Naive B cell (primary cell): ENCODE measurements around the gene ZNF358. TPM values are rescaled to one million over a fixed set of nuclear protein-coding genes. Genes with fewer than 3 reads are reported as not detected.
A peak's percentile ranks its signal among the peaks of the same experiment; 100 is the strongest.

ENCODE experiments used
- ATAC-seq, 2 donors: fragments of 150-1000 bp; cut with Tn5 transposase; 2 replicates each; pipeline ENCODE4 v1.10.0; 2021; ENCODE audit warnings: low read depth in 2 of 2, mild to moderate bottlenecking in 2 of 2, moderate library complexity in 2 of 2
- DNase-seq: peaks from one replicate; pipeline ENCODE4 v3.0.0; 2022
- H3K27ac Mint-ChIP-seq, 6 donors: one replicate each; pipeline ENCODE4 v1.8.0; 2020 to 2022; ENCODE audit warnings: mild to moderate bottlenecking in 6 of 6, mixed read lengths in 6 of 6, moderate library complexity in 5 of 6, inconsistent platforms in 2 of 6
- H3K27me3 Mint-ChIP-seq, 3 donors: one replicate each; pipeline ENCODE4 v1.8.0; 2021 to 2022; ENCODE audit warnings: mixed read lengths in 3 of 3, mild to moderate bottlenecking in 1 of 3
- H3K36me3 Mint-ChIP-seq, 2 donors: one replicate each; pipeline ENCODE4 v1.8.0; 2020 to 2022; ENCODE audit warnings: mixed read lengths in 2 of 2, inconsistent platforms in 1 of 2, mild to moderate bottlenecking in 1 of 2
- H3K4me1 Mint-ChIP-seq, 3 donors: one replicate each; pipeline ENCODE4 v1.8.0; 2020 to 2022; ENCODE audit warnings: mixed read lengths in 3 of 3, inconsistent platforms in 1 of 3, mild to moderate bottlenecking in 1 of 3, moderate library complexity in 1 of 3
- H3K4me3 Mint-ChIP-seq, 8 donors: one replicate each; pipeline ENCODE4 v1.8.0; 2020 to 2022; ENCODE audit warnings: mild to moderate bottlenecking in 8 of 8, mixed read lengths in 8 of 8, moderate library complexity in 8 of 8, inconsistent platforms in 2 of 8
- H3K9me3 Mint-ChIP-seq, 7 donors: one replicate each; pipeline ENCODE4 v1.8.0; 2020 to 2022; ENCODE audit warnings: mixed read lengths in 7 of 7, mild to moderate bottlenecking in 5 of 7, inconsistent platforms in 2 of 7, moderate library complexity in 1 of 7
- polyA plus RNA-seq, 6 donors: library from polyadenylated mRNA; unstranded; fragments of 300-500 nt; fragmentation: Illumina TruSeq; gene quantifications; one replicate each; pipeline ENCODE4 v1.2.3, GENCODE V29; 2021; ENCODE audit warnings: low read depth in 6 of 6

Gene ZNF358
- polyA plus RNA-seq, 6 donors from 2014 or later: 0.94 to 3.5 (median 1.6) TPM

DNA sequence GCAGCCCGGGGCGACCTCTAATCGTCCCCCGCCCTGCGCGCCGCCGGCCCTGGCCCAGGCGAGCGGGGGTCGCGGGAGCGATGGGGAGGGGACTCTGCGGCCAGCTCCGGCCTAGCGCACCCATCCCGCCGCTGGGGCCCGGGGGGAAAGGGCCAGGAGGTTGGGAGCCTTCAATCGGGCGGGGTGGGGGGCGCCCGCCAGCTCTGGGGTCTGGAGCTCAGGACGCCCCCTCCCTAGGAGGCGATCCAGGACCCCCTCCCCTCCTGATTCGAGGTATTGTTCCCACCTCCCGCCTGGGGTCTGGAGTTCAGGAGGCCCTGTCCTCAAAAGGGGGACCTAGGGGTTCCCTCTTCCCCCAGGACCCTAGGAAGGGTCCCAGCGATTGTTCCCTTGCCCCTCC is 430 bp downstream of the ZNF358 start:
- Mint-ChIP-seq H3K36me3 (no peaks in the 10 kb centered on the region), H3K27me3 (peaks cover 0 to 4% (median 2%) of the 10 kb centered on the region in 3 donors), H3K4me1 (peaks cover 16 to 23% (median 21%) of the 10 kb centered on the region in 3 donors), H3K4me3 (peak overlapping the region; percentile 69 to 92 (median 82)), H3K9me3 (no peaks in the 10 kb centered on the region), H3K27ac (peak overlapping the region in 2 of 6 donors; percentile 28 to 47)
- DNase-seq (no peak), ATAC-seq (no peak)

DNA sequence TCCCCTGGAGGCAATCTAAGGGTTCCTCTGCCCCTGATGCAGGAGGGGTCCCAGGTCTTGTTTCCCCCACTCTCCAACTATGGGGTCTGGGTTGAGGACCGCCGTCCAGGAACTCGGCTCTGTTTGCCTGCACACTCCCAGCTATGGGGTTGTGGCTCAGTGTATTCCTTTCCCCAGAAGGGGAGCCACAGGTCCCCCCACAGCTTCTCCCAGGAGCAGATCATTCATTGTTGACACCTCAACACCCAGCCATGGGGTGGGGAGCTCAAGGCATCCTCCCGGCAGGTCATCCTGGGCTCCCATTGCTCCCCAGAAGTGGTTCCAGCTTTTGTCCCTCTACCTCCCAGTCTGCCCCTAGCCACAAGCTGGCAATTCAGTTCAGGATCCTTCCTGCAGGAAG is 975 bp downstream of the ZNF358 start:
- Mint-ChIP-seq H3K36me3 (no peaks in the 10 kb centered on the region), H3K27me3 (peaks cover 0 to 4% (median 0%) of the 10 kb centered on the region in 3 donors), H3K9me3 (no peaks in the 10 kb centered on the region), H3K4me1 (peaks cover 19 to 28% (median 25%) of the 10 kb centered on the region in 3 donors), H3K4me3 (peak overlapping the region; percentile 69 to 92 (median 82)), H3K27ac (peak overlapping the region in 3 of 6 donors; percentile 28 to 54 (median 37))
- DNase-seq (no peak), ATAC-seq (no peak)

DNA sequence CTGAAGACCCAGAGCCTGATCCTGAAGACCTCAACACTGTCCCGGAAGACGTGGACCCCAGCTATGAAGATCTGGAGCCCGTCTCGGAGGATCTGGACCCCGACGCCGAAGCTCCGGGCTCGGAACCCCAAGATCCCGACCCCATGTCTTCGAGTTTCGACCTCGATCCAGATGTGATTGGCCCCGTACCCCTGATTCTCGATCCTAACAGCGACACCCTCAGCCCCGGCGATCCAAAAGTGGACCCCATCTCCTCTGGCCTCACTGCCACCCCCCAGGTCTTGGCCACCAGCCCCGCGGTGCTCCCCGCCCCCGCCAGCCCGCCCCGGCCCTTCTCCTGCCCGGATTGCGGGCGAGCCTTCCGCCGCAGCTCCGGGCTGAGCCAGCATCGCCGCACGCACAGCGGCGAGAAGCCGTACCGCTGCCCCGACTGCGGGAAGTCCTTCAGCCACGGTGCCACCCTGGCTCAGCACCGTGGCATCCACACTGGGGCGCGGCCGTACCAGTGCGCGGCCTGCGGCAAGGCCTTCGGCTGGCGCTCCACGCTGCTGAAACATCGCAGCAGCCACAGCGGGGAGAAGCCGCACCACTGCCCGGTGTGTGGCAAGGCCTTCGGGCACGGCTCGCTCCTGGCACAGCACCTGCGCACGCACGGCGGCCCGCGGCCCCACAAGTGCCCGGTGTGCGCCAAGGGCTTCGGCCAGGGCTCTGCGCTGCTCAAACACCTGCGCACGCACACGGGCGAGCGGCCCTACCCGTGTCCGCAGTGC is 3.6 kb downstream of the ZNF358 start:
- Mint-ChIP-seq H3K4me1 (peaks cover 26 to 41% (median 39%) of the 10 kb centered on the region in 3 donors), H3K4me3 (peak overlapping the region in 2 of 8 donors; percentile 40 to 68), H3K27ac (no peak overlapping the region), H3K9me3 (no peaks in the 10 kb centered on the region), H3K27me3 (no peaks in the 10 kb centered on the region), H3K36me3 (no peaks in the 10 kb centered on the region)
- DNase-seq (no peak), ATAC-seq (no peak)

DNA sequence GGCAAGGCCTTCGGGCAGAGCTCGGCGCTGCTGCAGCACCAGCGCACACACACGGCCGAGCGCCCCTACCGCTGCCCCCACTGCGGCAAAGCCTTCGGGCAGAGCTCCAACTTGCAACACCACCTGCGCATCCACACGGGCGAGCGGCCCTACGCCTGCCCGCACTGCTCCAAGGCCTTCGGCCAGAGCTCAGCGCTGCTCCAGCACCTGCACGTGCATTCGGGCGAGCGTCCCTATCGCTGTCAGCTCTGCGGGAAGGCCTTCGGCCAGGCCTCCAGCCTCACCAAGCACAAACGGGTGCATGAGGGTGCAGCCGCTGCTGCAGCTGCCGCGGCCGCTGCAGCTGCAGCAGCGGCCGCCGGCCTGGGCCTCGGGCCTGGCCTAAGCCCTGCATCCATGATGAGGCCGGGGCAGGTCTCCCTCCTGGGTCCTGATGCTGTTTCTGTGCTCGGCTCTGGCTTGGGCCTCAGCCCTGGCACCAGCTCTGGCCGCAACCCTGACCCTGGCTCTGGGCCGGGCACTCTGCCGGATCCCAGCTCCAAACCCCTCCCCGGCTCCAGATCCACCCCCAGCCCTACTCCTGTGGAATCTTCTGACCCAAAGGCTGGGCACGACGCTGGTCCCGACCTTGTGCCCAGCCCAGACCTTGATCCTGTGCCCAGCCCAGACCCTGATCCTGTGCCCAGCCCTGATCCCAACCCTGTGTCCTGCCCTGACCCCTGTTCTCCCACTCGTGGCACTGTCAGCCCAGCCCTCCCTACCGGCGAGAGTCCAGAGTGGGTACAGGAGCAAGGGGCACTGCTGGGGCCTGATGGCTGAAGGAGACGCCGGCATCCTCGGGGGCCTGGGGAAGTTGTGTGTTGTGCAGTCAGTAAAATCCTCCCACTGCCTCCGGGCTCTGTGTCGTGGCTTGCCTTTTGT is 4.5 kb downstream of the ZNF358 start:
- Mint-ChIP-seq H3K4me3 (peak overlapping the region in 1 of 8 donors; percentile 20), H3K27me3 (no peaks in the 10 kb centered on the region), H3K9me3 (no peaks in the 10 kb centered on the region), H3K36me3 (no peaks in the 10 kb centered on the region), H3K27ac (no peak overlapping the region), H3K4me1 (peaks cover 25 to 37% (median 36%) of the 10 kb centered on the region in 3 donors)
- no peak for ATAC-seq
- DNase-seq: no peak

DNA sequence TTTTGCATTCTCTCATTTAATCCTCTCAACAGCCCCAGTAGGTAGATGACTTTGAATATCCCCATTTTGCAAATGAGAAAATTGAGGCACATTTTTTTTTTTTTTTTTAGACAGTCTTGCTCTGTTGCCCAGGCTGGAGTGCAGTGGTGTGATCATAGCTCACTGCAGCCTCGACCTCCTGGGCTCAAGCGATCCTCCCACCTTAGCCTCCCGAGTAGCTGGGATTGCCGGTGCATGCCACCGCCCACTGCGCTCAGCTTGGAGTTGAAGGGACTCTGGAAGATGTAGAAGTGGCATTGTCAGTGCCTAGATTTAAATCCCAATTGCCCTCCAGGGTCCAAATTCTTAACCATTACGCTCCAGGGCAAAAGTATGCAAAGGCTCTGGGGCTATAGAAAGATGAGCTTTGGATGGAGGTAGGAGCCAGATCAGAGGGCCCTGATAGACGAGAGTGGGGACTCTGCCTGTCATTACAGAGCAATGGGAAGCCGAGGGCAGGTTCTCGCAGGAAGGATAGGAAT is 5.7 kb downstream of the ZNF358 start:
- Mint-ChIP-seq H3K4me3 (peak overlapping the region; percentile 81 to 94 (median 89)), H3K27ac (peak overlapping the region in 5 of 6 donors; percentile 14 to 97 (median 86))
- ATAC-seq: no peak

DNA sequence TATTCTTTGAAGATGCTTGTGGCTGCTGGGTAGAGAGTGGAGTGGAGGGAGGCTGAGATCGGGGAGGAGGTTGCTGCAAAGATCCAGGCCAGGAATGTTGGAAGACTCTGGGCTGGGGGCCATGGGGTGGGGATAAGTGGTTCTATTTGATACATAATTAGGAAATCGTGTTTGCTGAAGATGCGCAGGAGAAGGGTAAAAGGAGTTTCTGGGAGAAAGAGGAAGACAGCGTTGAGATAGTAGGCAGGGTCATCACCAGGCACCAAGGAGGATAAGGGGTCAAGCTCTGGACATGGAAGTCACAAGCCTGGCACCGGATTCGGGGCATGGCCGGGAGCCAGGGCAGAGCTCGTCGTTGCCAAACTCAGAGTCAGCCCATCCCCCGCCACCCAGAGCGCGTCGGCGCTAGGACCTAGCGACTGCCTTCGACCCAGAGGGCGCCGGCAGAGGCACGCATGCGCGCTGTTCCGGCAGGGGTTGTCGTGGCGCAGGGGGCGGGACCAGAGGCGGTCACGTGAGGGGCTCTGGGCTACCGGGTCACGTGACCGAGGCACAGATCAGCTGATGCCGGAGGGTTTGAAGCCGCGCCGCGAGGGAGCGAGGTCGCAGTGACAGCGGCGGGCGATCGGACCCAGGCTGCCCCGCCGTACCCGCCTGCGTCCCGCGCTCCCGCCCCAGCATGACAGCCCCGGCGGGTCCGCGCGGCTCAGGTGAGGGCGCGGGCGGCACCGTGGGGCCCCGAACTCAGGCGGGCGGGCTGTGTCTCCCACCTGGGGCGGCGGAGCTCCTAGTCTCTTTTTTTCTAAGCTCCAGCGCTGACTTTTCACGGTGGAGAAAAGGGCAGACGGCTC is 6.4 kb downstream of the ZNF358 start, which contains the start of gene MCOLN1:
MCOLN1 (plus strand) TSS at position 553 of the 851 bp plus-strand sequence; CDS start at position 680, 127 bp downstream.
- no peaks in the 10 kb centered on the region for H3K27me3 Mint-ChIP-seq
- peaks cover 14 to 28% (median 24%) of the 10 kb centered on the region in 3 donors for H3K4me1 Mint-ChIP-seq
- DNase-seq (peak; percentile 98), ATAC-seq (peak; percentile 89 to 92)
- H3K4me3 Mint-ChIP-seq: peak within 1 kb of the TSS; percentile 81 to 94 (median 89)
- H3K9me3 Mint-ChIP-seq: no peaks in the 10 kb centered on the region
- peak within 1 kb of the TSS; percentile 14 to 97 (median 84) for H3K27ac Mint-ChIP-seq
- H3K36me3 Mint-ChIP-seq: no peaks in the 10 kb centered on the region

More for the DNA sequence above, 5.7 kb downstream of the ZNF358 start:
- Mint-ChIP-seq H3K27me3 (no peaks in the 10 kb centered on the region), H3K36me3 (no peaks in the 10 kb centered on the region), H3K4me1 (peaks cover 19 to 34% (median 29%) of the 10 kb centered on the region in 3 donors), H3K9me3 (no peaks in the 10 kb centered on the region)
- DNase-seq: no peak

DNA sequence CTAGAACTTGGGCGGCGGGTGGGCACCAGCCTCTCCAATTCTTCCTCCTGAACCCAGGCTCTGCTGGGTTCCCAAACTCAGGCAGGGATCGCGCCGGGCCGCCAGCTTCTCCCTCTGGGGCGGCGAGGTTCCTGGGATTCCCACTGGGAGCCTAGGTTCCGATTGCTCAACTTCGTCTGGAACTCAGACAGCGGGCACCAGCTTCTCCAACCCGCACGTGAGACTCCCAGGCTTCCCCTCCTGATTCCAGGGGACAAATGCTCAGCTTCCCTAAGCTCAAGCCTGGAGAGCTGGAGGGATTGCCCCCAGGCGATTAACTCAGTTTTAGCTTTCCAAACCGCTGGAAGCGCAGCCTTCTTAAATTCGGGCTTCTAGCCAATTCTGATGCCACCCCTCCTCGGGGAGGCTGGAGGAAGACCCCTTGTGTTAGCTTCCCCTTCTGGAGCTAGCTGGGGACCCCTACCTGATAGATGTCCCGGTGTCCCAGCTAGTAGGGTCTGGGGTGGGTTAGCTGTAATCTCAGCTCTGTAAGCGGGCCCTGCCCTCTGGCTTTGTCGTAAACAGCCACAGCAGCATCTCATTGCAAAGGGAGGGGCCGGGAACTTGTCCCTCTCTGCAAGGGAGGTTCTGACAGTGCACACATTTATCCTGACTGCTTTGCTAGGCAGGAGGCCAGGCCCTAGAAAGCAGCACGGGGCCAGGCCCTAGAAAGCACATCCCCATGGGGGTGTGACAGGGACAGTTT is 7.2 kb downstream of the ZNF358 start:
- Mint-ChIP-seq H3K27me3 (no peaks in the 10 kb centered on the region), H3K36me3 (no peaks in the 10 kb centered on the region), H3K4me3 (peak overlapping the region; percentile 70 to 86 (median 83)), H3K27ac (peak overlapping the region in 4 of 6 donors; percentile 33 to 81 (median 61)), H3K4me1 (peaks cover 10 to 24% (median 23%) of the 10 kb centered on the region in 3 donors), H3K9me3 (no peaks in the 10 kb centered on the region)
- no peak for DNase-seq
- ATAC-seq: no peak

DNA sequence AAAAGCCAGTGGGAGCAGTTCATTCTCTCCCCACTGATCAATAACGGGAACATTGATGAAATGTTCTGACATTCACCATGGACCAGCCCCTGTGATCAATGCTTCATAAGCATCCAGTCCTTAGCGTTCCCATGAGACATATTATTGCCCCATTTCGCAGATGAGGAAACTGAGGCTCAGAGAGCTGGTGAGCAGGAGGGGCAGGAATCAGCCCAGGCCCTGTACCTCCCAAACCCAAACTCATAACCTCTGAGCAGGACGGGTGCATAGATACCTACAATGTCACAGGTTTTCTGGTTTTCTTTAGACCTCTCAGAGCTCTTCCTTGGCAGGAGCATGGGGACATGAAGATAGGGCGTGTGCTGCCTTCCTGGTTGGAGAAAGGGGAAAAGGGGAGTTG is 8.6 kb downstream of the ZNF358 start:
- Mint-ChIP-seq H3K4me3 (peak overlapping the region in 3 of 8 donors; percentile 34 to 84 (median 56)), H3K9me3 (no peaks in the 10 kb centered on the region), H3K36me3 (no peaks in the 10 kb centered on the region), H3K27me3 (no peaks in the 10 kb centered on the region), H3K27ac (no peak overlapping the region), H3K4me1 (peaks cover 13 to 33% (median 24%) of the 10 kb centered on the region in 3 donors)
- ATAC-seq: no peak
- DNase-seq: no peak

DNA sequence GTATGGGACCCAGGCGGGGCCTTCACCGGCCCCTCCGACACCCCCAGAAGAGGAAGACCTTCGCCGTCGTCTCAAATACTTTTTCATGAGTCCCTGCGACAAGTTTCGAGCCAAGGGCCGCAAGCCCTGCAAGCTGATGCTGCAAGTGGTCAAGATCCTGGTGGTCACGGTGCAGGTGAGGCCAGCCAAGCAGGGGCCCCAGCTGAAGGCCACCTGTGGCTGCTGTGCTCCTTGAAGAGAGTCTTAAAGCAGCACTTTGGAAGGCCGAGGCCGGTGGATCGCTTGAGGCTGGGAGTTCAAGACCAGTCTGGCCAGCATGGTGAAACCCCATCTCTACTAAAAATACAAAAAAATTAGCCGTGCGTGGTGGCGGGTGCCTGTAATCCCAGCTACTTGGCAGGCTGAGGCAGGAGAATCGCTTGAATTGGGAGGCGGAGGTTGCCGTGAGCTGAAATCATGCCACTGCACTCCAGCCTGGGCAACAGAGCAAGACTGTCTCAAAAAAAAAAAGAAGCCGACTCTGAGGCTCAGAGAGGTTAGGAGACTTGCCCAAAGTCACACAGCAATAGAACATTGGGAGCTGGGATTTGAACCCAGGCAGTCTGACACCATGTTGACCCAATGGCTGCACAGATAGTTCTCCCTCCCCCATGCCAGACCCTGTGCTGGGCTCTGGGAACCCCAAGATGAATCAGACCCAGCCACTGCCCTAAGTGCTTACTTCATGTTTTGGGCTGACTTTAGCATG is 9.3 kb downstream of the ZNF358 start:
- DNase-seq: no peak
- no peaks in the 10 kb centered on the region for H3K9me3 Mint-ChIP-seq
- peaks cover 0 to 3% of the 10 kb centered on the region in 2 donors for H3K36me3 Mint-ChIP-seq
- no peak overlapping the region for H3K27ac Mint-ChIP-seq
- peaks cover 13 to 34% (median 24%) of the 10 kb centered on the region in 3 donors for H3K4me1 Mint-ChIP-seq
- peak overlapping the region in 1 of 8 donors; percentile 84 for H3K4me3 Mint-ChIP-seq
- H3K27me3 Mint-ChIP-seq: no peaks in the 10 kb centered on the region
- no peak for ATAC-seq

DNA sequence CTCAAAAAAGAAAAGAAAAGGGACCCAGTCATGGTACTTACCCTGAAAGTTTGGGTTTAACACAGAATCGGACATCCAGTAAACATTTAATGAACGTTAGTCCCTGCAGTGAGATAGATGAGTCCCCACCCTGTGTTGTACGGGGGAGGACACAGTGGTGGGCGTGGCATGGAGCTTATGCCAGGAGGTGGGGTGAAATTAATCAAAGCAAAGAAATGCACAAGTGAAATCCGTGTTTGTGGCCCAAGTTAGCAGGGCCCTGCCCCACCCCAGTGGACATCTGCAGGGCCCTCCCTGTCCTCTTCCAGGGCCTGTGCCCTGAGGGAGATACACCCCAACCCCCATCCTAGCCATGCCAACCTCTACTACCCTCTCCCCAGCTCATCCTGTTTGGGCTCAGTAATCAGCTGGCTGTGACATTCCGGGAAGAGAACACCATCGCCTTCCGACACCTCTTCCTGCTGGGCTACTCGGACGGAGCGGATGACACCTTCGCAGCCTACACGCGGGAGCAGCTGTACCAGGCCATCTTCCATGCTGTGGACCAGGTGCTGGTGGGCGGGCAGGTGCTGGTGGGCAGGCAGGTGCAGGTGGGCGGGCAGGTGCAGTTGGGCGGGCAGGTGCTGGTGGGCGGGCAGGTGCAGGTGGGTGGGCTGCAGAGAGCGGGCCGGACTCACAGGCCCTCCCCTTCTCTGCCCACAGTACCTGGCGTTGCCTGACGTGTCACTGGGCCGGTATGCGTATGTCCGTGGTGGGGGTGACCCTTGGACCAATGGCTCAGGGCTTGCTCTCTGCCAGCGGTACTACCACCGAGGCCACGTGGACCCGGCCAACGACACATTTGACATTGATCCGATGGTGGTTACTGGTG is 10.4 kb downstream of the ZNF358 start:
- Mint-ChIP-seq H3K27me3 (no peaks in the 10 kb centered on the region), H3K9me3 (no peaks in the 10 kb centered on the region), H3K4me1 (peaks cover 13 to 38% (median 24%) of the 10 kb centered on the region in 3 donors), H3K27ac (peak overlapping the region in 2 of 6 donors; percentile 20 to 38), H3K36me3 (peaks cover 0 to 6% of the 10 kb centered on the region in 2 donors), H3K4me3 (peak overlapping the region in 4 of 8 donors; percentile 9 to 59 (median 41))
- ATAC-seq (no peak), DNase-seq (no peak)
